Loucy (cell line): ENCODE measurements around the gene CDK6.

ENCODE experiments used
- CTCF ChIP-seq: fragments of 200-600 bp; sonication (generic); conservative IDR thresholded peaks from 2 replicates; pipeline ENCODE4 v1.5.1; 2014; ENCODE audit warnings: mild to moderate bottlenecking, antibody characterized with exemption, low read length
- EZH2phosphoT487 ChIP-seq: fragments of 200-600 bp; IDR thresholded peaks from 2 replicates; pipeline ENCODE4 v1.6.1; 2018; ENCODE audit warnings: antibody characterized with exemption, mild to moderate bottlenecking, moderate library complexity, borderline replicate concordance

- TF ChIP-seq CTCF (no peak), EZH2phosphoT487 (no peak)
These were observed 25.2 kb downstream of the CDK6 start for GRCh38 chr7:92811158-92811557.
